Right renal pelvis (tissue), 4 donors: ENCODE measurements around the gene HECTD1. TPM values are rescaled to one million over a fixed set of nuclear protein-coding genes. Genes with fewer than 3 reads are reported as not detected.
"Not testable (repeated sequence)": the region's sequence is repeated elsewhere in the genome, so short reads cannot be mapped to it uniquely, and the experiment has no call there.

Experiments used
- DNase-seq, 4 donors: peaks; one replicate each; pipeline ENCODE4 v3.0.0-alpha.2; 2013; ENCODE audit warnings: low read depth in 4 of 4, low spot score in 3 of 4, missing footprints in 1 of 4
- polyA plus RNA-seq, 4 donors: library from polyadenylated mRNA; unstranded; fragments of 120-200 nt; gene quantifications; one replicate each; pipeline ENCODE4 v1.2.1, GENCODE V29; 2013; ENCODE audit not compliant: insufficient read length in 4 of 4

Gene HECTD1
- polyA plus RNA-seq, 4 donors, result 145 to 188 (median 176) TPM

DNA sequence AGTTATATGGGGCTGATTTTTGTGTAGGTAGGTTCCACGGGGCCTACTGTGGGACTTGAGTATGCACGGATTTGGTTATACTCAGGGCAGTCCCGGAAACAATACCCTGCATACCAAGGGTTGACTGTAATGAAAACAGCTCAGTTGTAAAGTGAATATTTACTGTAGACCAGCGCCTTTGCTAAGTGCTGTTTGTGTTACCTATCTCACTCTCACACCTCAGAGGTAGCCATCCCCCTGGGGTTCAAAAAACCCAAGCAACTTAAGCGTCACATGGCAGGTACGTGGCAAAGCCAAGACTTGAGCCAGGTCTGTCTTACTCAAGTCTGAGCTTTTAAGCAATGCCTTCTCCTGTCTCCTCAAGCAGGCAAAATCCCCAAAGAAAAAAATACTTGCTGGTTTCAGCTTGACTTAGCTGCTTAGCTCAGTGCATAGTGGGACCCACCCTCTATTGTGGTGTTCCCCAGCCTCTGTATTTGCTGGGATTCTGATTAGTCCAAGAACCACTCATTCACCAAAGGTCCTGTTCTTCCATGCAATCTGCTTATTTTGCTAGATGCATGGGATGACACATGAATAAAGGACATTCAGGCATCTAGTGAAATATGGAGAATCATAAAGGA is 147.2 kb downstream of the HECTD1 start:
- DNase-seq, result no peak

DNA sequence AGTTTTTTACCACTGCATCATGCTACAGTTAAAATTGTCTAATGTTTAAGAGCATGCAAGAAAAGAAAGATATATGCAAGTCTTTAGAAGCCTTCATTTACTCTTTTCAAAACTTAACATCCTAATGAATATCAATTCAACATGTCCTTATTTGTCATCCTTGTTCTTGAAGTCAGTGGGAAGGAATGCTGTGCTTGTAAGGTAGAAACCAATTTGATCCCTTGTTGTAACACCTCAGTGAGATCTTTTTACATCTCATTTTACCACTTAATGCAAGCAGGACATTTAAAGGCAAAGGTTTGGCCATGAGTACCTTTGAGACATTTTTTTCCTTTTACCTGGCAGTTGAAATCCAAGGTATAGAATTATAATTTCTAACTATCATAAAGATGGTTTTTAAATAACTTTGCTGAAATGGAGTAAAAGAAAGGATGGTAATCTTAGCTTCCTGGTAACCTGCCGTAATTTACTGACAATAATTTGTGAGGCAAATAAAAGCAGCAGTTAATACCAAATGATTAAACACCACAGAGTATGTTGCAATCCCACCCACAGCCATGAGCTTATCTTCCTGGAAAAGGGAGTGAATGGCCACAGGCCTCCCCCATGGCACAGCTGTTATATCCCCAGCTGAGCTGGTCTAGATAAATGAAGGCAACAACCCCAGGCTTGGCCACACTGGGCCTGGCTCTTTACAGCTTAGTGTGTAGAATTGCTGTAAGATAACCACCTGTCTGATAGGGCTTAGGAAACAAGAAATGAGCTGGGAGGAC is 148.3 kb downstream of the HECTD1 start:
- no peak for DNase-seq

DNA sequence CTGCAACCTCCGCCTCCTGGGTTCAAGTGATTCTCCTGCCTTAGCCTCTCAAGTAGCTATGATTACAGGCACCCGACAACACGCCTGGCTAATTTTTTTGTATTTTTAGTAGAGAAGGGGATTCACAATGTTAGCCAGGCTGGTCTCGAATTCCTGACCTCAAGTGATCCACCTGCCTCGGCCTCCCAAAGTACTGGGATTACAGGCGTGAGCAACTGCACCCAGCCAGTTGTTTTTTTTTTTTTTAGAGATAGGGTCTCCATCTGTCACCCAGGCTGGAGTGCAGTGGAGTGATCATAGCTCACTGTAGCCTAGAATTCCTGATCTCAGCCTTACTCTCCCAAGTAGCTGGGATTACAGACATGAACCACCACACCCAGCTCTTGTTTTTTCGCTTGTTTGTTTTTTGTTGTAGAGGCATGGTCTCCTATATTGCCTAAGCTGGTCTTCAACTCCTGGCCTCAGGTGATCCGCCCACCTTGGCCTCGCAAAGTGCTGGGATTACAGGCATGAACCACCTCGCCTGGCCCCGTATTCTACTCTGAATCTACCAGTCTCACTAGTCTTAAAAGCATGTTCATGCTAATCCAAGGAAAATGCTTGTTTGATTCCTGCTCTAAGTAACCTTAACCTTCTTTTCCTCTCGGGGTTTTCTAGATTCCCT is 149.8 kb downstream of the HECTD1 start:
- no peak for DNase-seq

DNA sequence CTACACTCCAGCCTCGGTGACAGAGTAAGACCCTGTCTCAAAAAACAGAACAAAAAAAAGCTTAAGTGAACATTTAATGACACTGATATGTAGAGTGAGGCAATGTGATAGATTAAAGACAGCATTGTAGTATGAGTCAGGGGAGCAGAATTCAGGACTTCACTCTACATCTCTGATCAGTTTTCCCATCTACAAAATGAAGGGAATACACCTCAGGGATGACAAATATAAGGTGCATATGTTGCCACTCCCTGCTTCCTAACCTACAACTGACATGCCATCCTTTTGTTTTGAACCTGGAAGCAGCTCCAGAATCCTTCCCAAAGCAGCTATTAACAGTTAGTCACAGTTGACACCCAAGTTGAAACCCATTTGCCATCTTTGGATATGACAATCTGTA is 150.6 kb downstream of the HECTD1 start:
- no peak for DNase-seq

DNA sequence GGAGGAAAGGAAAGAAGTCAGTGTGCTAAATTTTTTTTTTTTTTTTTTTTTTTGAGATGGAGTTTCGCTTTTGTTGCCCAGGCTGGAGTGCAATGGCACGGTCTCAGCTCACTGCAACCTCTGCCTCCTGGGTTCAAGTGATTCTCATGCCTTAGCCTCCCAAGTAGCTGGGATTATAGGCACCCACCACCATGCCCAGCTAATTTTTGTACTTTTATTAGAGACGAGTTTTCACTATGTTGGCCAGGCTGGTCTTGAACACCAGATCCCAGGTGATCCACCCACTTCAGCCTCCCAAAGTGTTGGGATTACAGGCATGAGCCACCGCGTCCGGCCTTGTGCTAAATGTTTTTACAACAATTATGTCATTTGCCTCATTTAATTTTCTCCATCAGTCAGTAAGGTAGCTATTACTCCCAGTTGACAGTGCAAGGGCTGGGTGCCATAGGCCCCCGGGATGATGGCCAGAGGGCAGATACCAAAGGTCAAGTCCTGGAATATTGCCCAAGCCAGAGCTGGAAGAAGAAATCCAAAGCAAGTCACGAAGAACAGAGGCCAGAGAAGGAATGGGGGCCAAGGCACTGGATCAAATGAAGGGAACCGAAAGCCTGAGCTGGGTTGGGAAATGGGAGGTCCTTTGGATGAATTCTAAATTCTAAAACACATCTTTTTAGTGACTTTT is 154.5 kb downstream of the HECTD1 start:
- DNase-seq, result not testable (repeated sequence)

DNA sequence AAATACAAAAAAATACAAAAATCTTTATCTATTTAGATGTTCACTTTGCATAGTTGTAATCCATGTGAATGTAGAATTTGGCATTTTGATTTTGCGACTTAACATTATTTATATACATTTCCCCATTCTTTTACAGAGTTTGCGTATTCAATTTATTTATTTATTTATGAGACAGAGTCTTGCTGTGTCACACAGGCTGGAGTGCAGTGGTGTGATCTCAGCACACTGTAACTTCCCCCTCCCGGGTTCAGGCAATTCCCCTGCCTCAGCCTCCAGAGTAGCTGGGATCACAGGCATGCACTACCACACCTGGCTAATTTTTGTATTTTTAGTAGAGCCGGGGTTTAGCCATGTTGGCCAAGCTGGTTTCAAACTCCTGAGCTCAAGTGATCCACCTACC is 156.1 kb downstream of the HECTD1 start:
- no peak for DNase-seq

DNA sequence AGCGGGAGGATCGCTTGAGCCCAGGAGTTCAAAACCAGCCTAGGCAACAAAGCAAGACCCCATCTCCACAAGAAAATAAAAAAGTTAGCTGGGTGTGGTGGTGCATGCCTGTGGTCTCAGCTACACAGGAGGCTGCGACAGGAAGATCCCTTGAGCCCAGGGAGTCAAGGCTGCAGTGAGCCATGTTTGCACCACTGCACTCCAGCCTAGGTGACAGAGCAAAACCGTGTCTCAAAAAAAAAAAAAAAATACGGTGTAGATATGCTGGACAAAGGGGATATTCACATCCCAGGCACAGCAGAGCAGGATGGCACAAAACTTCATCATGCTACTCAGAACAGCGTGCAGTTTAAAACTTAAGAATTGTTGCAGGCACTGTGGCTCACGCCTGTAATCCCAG is 156.6 kb downstream of the HECTD1 start:
- DNase-seq, result no peak

Other genes with a start within 250 kb of the HECTD1 start
- 10 to 100 TPM; 16.9 to 20.0 (median 18.8) TPM for gene AP4S1, start 182.1 kb downstream of the HECTD1 start, polyA plus RNA-seq
- 10 to 100 TPM; 39.8 to 48.0 (median 47.2) TPM for gene STRN3, start 181.4 kb downstream of the HECTD1 start, polyA plus RNA-seq
- 10 to 100 TPM; 15.7 to 21.4 (median 20.0) TPM for gene HEATR5A, start 212.8 kb upstream of the HECTD1 start, polyA plus RNA-seq
- 10 to 100 TPM; 17.4 to 20.7 (median 19.6) TPM for gene DTD2, start 249.7 kb upstream of the HECTD1 start, polyA plus RNA-seq